ENCODE measurements around the gene STX11. TPM values are rescaled to one million over a fixed set of nuclear protein-coding genes. Genes with fewer than 3 reads are reported as not detected.

The STX11 gene
- total and polyA plus RNA-seq, 10 of the 15 experiments (the other 5 are each of a cell fraction or from before 2014, with no cell fraction given): 0.66 to 38.1 (median 19.8) TPM

DNA sequence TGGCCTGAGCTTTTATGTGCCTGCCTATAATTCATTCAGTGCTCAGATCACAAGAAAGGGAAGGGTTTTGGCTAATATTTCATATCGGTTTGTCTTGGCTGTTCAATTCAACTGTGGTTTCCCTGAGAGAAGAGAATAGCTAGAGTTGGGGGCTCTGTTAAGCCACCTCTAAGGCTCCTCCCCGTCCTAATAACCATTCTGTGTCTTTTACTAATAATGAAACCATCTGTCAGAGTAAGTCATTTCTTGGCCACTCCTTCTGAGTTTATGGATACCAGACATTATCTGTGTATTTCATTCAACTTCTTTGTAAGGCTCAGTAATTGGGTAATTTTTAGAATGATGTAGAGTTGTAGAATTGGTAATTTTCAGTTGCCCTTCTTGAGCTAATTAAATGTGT, 5.2 kb downstream of the STX11 start (continued):
- TF ChIP-seq, protein P1, sequence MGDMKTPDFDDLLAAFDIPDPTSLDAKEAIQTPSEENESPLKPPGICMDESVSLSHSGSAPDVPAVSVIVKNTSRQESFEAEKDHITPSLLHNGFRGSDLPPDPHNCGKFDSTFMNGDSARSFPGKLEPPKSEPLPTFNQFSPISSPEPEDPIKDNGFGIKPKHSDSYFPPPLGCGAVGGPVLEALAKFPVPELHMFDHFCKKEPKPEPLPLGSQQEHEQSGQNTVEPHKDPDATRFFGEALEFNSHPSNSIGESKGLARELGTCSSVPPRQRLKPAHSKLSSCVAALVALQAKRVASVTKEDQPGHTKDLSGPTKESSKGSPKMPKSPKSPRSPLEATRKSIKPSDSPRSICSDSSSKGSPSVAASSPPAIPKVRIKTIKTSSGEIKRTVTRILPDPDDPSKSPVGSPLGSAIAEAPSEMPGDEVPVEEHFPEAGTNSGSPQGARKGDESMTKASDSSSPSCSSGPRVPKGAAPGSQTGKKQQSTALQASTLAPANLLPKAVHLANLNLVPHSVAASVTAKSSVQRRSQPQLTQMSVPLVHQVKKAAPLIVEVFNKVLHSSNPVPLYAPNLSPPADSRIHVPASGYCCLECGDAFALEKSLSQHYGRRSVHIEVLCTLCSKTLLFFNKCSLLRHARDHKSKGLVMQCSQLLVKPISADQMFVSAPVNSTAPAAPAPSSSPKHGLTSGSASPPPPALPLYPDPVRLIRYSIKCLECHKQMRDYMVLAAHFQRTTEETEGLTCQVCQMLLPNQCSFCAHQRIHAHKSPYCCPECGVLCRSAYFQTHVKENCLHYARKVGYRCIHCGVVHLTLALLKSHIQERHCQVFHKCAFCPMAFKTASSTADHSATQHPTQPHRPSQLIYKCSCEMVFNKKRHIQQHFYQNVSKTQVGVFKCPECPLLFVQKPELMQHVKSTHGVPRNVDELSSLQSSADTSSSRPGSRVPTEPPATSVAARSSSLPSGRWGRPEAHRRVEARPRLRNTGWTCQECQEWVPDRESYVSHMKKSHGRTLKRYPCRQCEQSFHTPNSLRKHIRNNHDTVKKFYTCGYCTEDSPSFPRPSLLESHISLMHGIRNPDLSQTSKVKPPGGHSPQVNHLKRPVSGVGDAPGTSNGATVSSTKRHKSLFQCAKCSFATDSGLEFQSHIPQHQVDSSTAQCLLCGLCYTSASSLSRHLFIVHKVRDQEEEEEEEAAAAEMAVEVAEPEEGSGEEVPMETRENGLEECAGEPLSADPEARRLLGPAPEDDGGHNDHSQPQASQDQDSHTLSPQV (IDR thresholded peaks at IDR 0.05): no peak
- TF ChIP-seq BHLHE40 (IDR thresholded peaks at IDR 0.05; ENCODE audit: borderline replicate concordance in 1 of 2, low read depth in 2 of 2, low read length in 1 of 2) (no peak), SIX5 (IDR thresholded peaks at IDR 0.05; ENCODE audit: low read depth, low read length, severe bottlenecking) (no peak), IRF4 (IDR thresholded peaks at IDR 0.05; ENCODE audit: low read depth, low read length) (peak; percentile 62; the same call in 1 of the 2 replicates), ZZZ3 (IDR thresholded peaks at IDR 0.05; ENCODE audit: control insufficient read depth, insufficient read length, low read depth) (no peak), SREBF1 (IDR thresholded peaks at IDR 0.05; ENCODE audit: low read length) (no peak), ATF7 (IDR thresholded peaks at IDR 0.05; ENCODE audit: low read depth) (0 out of 2 replicates have a peak, but pooled peaks have one; percentile 46)
- TF ChIP-seq, protein P2, sequence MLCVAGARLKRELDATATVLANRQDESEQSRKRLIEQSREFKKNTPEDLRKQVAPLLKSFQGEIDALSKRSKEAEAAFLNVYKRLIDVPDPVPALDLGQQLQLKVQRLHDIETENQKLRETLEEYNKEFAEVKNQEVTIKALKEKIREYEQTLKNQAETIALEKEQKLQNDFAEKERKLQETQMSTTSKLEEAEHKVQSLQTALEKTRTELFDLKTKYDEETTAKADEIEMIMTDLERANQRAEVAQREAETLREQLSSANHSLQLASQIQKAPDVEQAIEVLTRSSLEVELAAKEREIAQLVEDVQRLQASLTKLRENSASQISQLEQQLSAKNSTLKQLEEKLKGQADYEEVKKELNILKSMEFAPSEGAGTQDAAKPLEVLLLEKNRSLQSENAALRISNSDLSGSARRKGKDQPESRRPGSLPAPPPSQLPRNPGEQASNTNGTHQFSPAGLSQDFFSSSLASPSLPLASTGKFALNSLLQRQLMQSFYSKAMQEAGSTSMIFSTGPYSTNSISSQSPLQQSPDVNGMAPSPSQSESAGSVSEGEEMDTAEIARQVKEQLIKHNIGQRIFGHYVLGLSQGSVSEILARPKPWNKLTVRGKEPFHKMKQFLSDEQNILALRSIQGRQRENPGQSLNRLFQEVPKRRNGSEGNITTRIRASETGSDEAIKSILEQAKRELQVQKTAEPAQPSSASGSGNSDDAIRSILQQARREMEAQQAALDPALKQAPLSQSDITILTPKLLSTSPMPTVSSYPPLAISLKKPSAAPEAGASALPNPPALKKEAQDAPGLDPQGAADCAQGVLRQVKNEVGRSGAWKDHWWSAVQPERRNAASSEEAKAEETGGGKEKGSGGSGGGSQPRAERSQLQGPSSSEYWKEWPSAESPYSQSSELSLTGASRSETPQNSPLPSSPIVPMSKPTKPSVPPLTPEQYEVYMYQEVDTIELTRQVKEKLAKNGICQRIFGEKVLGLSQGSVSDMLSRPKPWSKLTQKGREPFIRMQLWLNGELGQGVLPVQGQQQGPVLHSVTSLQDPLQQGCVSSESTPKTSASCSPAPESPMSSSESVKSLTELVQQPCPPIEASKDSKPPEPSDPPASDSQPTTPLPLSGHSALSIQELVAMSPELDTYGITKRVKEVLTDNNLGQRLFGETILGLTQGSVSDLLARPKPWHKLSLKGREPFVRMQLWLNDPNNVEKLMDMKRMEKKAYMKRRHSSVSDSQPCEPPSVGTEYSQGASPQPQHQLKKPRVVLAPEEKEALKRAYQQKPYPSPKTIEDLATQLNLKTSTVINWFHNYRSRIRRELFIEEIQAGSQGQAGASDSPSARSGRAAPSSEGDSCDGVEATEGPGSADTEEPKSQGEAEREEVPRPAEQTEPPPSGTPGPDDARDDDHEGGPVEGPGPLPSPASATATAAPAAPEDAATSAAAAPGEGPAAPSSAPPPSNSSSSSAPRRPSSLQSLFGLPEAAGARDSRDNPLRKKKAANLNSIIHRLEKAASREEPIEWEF (IDR thresholded peaks at IDR 0.05; ENCODE audit: insufficient replicate concordance, low read depth, low read length): no peak
- TF ChIP-seq, protein P3, sequence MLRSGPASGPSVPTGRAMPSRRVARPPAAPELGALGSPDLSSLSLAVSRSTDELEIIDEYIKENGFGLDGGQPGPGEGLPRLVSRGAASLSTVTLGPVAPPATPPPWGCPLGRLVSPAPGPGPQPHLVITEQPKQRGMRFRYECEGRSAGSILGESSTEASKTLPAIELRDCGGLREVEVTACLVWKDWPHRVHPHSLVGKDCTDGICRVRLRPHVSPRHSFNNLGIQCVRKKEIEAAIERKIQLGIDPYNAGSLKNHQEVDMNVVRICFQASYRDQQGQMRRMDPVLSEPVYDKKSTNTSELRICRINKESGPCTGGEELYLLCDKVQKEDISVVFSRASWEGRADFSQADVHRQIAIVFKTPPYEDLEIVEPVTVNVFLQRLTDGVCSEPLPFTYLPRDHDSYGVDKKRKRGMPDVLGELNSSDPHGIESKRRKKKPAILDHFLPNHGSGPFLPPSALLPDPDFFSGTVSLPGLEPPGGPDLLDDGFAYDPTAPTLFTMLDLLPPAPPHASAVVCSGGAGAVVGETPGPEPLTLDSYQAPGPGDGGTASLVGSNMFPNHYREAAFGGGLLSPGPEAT (IDR thresholded peaks at IDR 0.05; ENCODE audit: low read depth): no peak
- TF ChIP-seq, protein P4, sequence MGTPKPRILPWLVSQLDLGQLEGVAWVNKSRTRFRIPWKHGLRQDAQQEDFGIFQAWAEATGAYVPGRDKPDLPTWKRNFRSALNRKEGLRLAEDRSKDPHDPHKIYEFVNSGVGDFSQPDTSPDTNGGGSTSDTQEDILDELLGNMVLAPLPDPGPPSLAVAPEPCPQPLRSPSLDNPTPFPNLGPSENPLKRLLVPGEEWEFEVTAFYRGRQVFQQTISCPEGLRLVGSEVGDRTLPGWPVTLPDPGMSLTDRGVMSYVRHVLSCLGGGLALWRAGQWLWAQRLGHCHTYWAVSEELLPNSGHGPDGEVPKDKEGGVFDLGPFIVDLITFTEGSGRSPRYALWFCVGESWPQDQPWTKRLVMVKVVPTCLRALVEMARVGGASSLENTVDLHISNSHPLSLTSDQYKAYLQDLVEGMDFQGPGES (IDR thresholded peaks at IDR 0.05): no peak

All from GM12878 (cell line).